IPS-18a (cell line): ENCODE measurements around the gene FAM156A.
"Not testable (repeated sequence)": the region's sequence is repeated elsewhere in the genome, so short reads cannot be mapped to it uniquely, and the experiment has no call there.

Experiments used
- H3K27ac ChIP-seq: one replicate; pipeline ENCODE4 v1.5.1; 2013; ENCODE audit warnings: low read length
- H3K27me3 ChIP-seq: one replicate; pipeline ENCODE4 v1.6.1; 2013; ENCODE audit warnings: mild to moderate bottlenecking, low read length; ENCODE audit not compliant: control insufficient read depth, insufficient read depth
- H3K36me3 ChIP-seq: one replicate; pipeline ENCODE4 v1.6.1; 2013; ENCODE audit warnings: low read depth, low read length; ENCODE audit not compliant: control insufficient read depth
- H3K4me1 ChIP-seq: one replicate; pipeline ENCODE4 v1.6.1; 2013; ENCODE audit warnings: low read depth, low read length; ENCODE audit not compliant: control insufficient read depth
- H3K4me3 ChIP-seq: one replicate; pipeline ENCODE4 v1.5.1; 2013; ENCODE audit warnings: low read length
- H3K9ac ChIP-seq: one replicate; pipeline ENCODE4 v1.6.1; 2013; ENCODE audit warnings: mild to moderate bottlenecking, low read length, moderate library complexity
- H3K9me3 ChIP-seq: one replicate; pipeline ENCODE4 v1.6.1; 2013; ENCODE audit warnings: low read depth, low read length; ENCODE audit not compliant: control insufficient read depth

The FAM156A gene

DNA sequence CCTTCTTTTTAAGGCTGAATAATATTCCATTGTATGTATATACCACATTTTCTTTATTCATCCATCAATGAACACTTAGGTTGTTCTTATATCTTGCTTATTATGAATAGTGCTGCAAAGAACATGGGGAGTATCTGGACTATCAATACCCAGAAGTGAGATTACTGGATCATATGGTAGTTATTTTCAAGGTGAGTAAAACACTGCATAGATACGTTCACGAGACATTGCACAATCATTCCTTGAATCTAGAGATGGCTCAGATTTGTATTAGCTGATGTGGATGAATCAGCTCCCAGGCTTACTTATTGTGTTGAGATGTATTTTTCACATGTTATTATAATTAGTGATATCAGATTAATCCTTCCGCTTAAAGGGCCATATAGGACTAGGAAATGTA, 43.6 kb downstream of the FAM156A start:
- not testable (repeated sequence) for H3K9me3 ChIP-seq, H3K4me3 ChIP-seq, H3K27me3 ChIP-seq, H3K27ac ChIP-seq, H3K9ac ChIP-seq, H3K4me1 ChIP-seq, H3K36me3 ChIP-seq

DNA sequence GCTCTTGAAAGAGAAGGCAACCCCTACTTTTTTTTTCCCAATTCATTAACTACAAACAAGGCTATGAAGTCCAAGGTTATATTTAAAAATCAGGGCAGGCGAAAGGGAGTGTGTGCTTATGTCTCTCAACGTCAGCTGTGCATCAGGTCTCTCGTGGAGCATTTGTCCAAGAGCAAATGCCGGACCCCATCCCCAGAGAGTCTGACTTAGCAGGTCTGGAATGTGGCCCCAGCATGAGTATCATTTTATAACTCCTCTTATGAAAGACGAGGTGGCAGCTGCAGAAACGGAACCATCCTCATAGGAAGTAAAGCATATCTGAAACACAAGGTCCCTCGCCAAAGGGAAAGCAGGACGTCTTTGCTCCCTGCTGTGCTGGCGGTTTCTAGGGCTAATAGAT, 44.6 kb downstream of the FAM156A start:
- not testable (repeated sequence) for H3K9ac ChIP-seq, H3K4me3 ChIP-seq, H3K27me3 ChIP-seq, H3K27ac ChIP-seq, H3K4me1 ChIP-seq, H3K9me3 ChIP-seq, H3K36me3 ChIP-seq

DNA sequence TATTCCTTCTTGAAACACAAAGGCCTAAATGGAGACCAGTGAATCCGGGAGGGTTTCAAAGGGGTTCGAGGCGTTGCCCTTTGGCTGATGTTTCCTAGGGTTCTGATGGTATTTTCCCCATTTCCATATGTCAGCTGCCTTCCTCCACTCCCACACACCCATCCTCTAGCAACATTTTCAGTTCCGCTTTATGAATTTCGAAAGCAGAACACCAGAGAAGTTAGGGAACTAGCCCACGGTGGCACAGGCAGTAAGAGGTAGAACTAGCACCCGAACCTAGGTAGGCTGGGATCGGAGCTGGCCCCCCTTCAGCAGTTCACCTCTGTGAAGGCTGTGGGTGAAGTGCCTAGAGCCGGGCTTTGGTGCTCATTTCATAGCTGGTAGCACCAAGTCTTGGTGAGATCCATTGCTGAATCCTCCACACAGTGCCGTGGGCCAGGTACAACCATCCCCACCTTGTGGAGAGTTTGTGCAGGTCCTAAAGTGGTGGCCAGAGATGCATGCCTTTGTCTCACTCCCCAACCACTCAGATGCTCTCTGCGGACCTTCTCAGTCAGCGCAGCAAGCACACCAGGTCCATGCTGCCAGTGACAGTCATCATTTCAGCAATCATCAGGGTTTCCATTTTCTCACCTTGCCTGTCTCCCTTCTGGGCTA, 48.9 kb downstream of the FAM156A start:
- H3K36me3 ChIP-seq, H3K4me3 ChIP-seq, H3K27me3 ChIP-seq, H3K9me3 ChIP-seq, H3K27ac ChIP-seq, H3K9ac ChIP-seq, H3K4me1 ChIP-seq: not testable (repeated sequence)

DNA sequence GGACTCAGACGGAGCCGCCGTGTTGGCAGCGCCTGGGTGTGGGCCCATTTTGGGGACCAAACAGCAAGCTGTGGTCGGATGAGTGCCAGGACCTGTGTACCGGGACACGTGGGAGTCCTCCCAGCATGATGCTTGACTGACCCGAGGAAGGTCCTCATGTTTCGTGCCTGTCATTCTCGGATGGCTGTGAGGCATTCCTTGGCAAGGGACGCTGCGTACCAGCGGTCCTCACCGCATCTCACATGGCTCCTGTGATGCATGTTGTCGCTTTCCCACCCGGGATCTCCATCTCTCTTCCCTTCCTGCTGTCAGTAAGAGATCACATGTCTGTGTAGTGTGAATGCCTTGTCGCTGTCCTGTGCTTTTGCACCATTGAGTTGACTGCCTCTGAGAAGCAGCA, 50.4 kb downstream of the FAM156A start:
- not testable (repeated sequence) for H3K36me3 ChIP-seq, H3K27ac ChIP-seq, H3K9me3 ChIP-seq, H3K4me3 ChIP-seq, H3K27me3 ChIP-seq, H3K4me1 ChIP-seq, H3K9ac ChIP-seq

DNA sequence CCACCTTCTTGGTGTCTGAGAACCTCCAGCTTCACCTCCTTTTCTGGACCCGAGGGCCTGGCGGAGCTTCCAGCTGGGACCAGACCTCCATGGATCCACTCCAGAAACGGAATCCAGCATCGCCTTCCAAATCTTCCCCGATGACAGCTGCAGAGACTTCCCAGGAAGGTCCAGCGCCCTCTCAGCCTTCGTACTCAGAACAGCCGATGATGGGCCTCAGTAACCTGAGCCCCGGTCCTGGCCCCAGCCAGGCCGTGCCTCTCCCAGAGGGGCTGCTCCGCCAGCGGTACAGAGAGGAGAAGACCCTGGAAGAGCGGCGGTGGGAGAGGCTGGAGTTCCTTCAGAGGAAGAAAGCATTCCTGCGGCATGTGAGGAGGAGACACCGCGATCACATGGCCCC, 51.2 kb downstream of the FAM156A start:
- H3K4me3 ChIP-seq, H3K36me3 ChIP-seq, H3K9ac ChIP-seq, H3K27ac ChIP-seq, H3K9me3 ChIP-seq, H3K4me1 ChIP-seq, H3K27me3 ChIP-seq: not testable (repeated sequence)

DNA sequence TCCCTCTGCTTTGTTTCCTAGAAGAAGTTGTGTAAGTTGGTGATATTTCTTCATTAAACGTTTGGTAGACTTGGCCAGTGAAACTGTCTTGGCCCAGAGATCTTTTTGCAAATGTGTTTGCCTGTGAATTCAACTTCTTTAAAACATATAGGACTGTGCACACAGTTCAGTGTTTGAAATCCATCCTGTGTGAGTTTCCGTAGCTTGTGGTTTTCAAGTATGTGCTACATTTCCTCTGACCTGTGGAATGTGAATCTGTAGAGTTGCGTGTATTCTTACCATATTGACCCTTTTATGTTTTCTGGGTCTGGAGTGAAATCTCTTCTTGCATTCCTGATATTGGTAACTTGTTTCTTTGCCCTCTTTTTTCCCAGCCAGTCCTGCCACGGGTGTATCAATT, 52.2 kb downstream of the FAM156A start:
- H3K9ac ChIP-seq, H3K4me3 ChIP-seq, H3K27me3 ChIP-seq, H3K9me3 ChIP-seq, H3K27ac ChIP-seq, H3K36me3 ChIP-seq, H3K4me1 ChIP-seq: not testable (repeated sequence)

DNA sequence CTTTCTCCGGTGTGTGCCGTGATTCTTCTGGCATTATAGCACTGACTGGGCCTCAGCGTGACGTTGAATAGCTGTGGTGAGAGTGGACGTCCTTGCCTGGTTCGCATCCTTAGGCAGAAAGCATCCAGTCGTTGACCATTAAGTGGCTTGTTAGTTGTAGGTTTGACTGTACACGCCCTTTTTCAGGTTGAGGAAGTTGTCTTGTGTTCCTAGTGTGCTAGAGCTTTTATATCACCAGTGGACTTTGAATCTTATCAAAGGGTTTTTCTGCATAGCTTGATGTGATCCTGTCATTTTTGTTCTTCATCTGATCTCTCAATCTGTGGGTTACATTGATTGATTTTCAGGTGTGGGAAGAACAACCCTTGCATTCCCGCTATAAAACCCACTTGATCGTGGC, 52.8 kb downstream of the FAM156A start:
- H3K27me3 ChIP-seq, H3K9me3 ChIP-seq, H3K27ac ChIP-seq, H3K9ac ChIP-seq, H3K36me3 ChIP-seq, H3K4me3 ChIP-seq, H3K4me1 ChIP-seq: not testable (repeated sequence)
